ENCODE results near the gene SPATA9. TPM values are rescaled to one million over a fixed set of nuclear protein-coding genes. Genes with fewer than 3 reads are reported as not detected.

SPATA9 gene
- polyA plus RNA-seq, 1 experiment = 0.53 TPM

GRCh38 chr5:95729115-95730010 lies 46.6 kb upstream of the SPATA9 start:
- H3K4me3 ChIP-seq (ENCODE audit: low read depth, low read length) = no peak overlapping the region
- H3K27me3 ChIP-seq (ENCODE audit: control insufficient read depth, insufficient read depth, low read length) = no peaks in the 10 kb centered on the region
- DNase-seq (ENCODE audit: low read depth) = no peak
- ChIA-PET CTCF (interaction anchor here (0.9 to 7.0 kb wide), 2 partner anchors 52 to 63 kb away, joined by 6 to 54 read pairs; no protein-coding TSS in a partner anchor), POLR2A (no interaction called here)
- no peaks in the 10 kb centered on the region for H3K36me3 ChIP-seq (ENCODE audit: control insufficient read depth, insufficient read depth, low read length)
- TF ChIP-seq CTCF (IDR thresholded peaks at IDR 0.05; ENCODE audit: insufficient read depth, low read depth, low read length) = no peak

DNA sequence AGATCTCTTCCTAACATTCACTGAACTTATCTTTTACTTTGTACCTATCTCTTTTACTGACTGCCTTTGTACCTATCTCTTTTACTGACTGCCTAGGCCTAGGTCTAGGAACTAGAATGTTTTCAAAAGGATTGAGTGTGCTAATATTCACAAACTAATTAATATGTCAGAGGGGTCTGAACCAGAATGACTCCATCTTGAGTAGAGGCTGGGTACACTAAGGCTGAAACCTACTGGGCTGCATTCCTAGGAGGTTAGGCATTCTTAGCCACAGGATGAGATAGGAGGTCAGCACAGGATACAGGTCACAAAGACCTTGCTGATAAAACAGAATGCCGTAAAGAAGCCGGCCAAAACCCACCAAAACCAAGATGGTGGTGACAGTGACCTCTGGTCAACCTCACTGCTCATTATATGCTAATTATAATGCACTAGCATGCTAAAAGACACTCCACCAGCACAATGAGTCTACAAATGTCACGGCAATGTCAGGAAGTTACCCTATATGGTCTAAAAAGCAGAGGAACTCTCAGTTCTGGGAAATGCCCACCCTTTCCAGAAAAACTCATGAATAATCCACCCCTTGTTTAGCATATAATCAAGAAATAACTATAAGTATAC lies 45.8 kb upstream of the SPATA9 start:
- CTCF ChIA-PET = no interaction called here
- TF ChIP-seq CTCF (IDR thresholded peaks at IDR 0.05; ENCODE audit: insufficient read depth, low read depth, low read length) = no peak
- DNase-seq (ENCODE audit: low read depth) = no peak
- H3K27me3 ChIP-seq (ENCODE audit: control insufficient read depth, insufficient read depth, low read length) = no peaks in the 10 kb centered on the region
- no peak overlapping the region for H3K4me3 ChIP-seq (ENCODE audit: low read depth, low read length)
- H3K36me3 ChIP-seq (ENCODE audit: control insufficient read depth, insufficient read depth, low read length) = no peaks in the 10 kb centered on the region
- POLR2A ChIA-PET = no interaction called here

- TF ChIP-seq CTCF (IDR thresholded peaks at IDR 0.05; ENCODE audit: insufficient read depth, low read depth, low read length) = no peak
- Histone ChIP-seq H3K36me3 (ENCODE audit: control insufficient read depth, insufficient read depth, low read length) (no peaks in the 10 kb centered on the region), H3K4me3 (ENCODE audit: low read depth, low read length) (no peak overlapping the region), H3K27me3 (ENCODE audit: control insufficient read depth, insufficient read depth, low read length) (no peaks in the 10 kb centered on the region)
- ChIA-PET POLR2A (no interaction called here), CTCF (interaction anchor here (0.8 to 1.4 kb wide), 2 partner anchors 53 to 88 kb away, joined by 3 read pairs; no protein-coding TSS in a partner anchor)
- no peak for DNase-seq (ENCODE audit: low read depth)
These were observed 45.0 kb upstream of the SPATA9 start for GRCh38 chr5:95727764-95728191.

DNA sequence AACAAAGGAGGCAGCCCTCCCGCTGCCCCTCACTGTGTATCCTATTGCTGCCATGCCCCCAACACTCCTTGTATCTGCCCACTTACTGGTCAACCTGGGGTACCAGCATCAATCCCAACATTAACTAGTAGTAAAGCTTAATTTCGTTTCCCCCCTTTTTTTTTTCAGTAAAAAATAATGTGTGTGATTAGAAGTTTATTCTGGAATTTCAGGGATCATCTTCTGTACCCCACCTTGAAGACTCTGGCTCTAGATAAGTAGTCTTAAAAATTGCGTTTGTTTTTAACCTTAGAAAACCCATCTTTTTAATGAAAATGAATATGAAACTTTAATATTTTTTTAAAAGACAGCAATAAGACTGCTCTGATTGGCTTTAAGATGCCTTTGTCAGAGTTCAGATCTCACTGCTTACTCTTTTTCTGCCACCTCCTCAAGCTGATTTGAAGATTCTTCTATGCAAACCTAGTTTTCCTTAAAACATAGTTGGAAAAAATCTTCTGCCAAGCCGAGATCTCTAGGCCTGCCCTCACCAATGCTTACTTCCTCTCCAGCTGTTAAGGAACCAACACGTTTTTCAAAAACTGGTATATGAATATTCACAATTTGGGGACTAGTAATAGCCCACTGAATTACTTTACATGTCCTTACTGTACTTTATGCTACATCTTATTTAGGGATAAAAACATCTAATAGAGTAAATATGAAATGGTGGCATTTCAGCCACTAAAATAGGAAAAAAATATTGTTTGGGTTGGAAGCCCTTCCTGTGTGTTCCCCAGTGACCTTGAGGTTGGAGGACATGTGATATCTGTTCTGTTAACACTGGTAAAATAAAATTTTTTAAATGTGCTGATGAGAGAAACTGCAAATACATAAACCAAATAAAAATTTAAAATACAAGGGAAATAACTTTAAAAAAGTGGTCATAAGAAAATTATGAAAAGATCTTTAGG lies 44.3 kb upstream of the SPATA9 start:
- ChIA-PET CTCF (interaction anchor here (0.7 to 1.6 kb wide), 7 partner anchors 36 to 124 kb away, joined by 3 to 6 read pairs (median 3); partner anchors contain the start of gene RFESD), POLR2A (interaction anchor here (0.6 kb wide), 1 partner anchor 35 kb away, joined by 4 read pairs; no protein-coding TSS in a partner anchor)
- H3K27me3 ChIP-seq (ENCODE audit: control insufficient read depth, insufficient read depth, low read length) = no peaks in the 10 kb centered on the region
- DNase-seq (ENCODE audit: low read depth) = no peak
- TF ChIP-seq CTCF (IDR thresholded peaks at IDR 0.05; ENCODE audit: insufficient read depth, low read depth, low read length) = no peak
- H3K4me3 ChIP-seq (ENCODE audit: low read depth, low read length) = no peak overlapping the region
- no peaks in the 10 kb centered on the region for H3K36me3 ChIP-seq (ENCODE audit: control insufficient read depth, insufficient read depth, low read length)

Data from BJ (cell line).